SH-SY5Y (cell line): Measurements from ENCODE around the gene PTPRG.

Source experiments
- GATA2 ChIP-seq: IDR thresholded peaks from 2 replicates; pipeline ENCODE4 v1.6.1; 2011; ENCODE audit warnings: mild to moderate bottlenecking, low read depth, low read length
- GATA3 ChIP-seq: IDR thresholded peaks from 2 replicates; pipeline ENCODE4 v1.6.1; 2011; ENCODE audit warnings: low read depth, mild to moderate bottlenecking, low read length, moderate library complexity

PTPRG gene

GRCh38 chr3:62164746-62165145 is 603.4 kb downstream of the PTPRG start:
- TF ChIP-seq GATA3 (no peak), GATA2 (no peak)

GRCh38 chr3:62167566-62168262 is 606.3 kb downstream of the PTPRG start:
- no peak for TF ChIP-seq GATA3
- no peak for TF ChIP-seq GATA2

- TF ChIP-seq GATA2 (no peak), GATA3 (no peak)
These were observed 607.0 kb downstream of the PTPRG start for GRCh38 chr3:62168356-62168755.

- TF ChIP-seq GATA3 (no peak), GATA2 (no peak)
These were observed 608.7 kb downstream of the PTPRG start for GRCh38 chr3:62169906-62170660.

GRCh38 chr3:62171789-62172188 is 610.4 kb downstream of the PTPRG start:
- TF ChIP-seq GATA3, result no peak
- TF ChIP-seq GATA2, result no peak

- TF ChIP-seq GATA3 (no peak), GATA2 (no peak)
These were observed 610.8 kb downstream of the PTPRG start for GRCh38 chr3:62172199-62172598.

- no peak for TF ChIP-seq GATA2
- TF ChIP-seq GATA3, result no peak
These were observed 612.7 kb downstream of the PTPRG start for GRCh38 chr3:62173939-62174515.

GRCh38 chr3:62175161-62175560 is 613.8 kb downstream of the PTPRG start:
- no peak for TF ChIP-seq GATA3
- TF ChIP-seq GATA2, result no peak

- TF ChIP-seq GATA2 (no peak), GATA3 (no peak)
These were observed 616.7 kb downstream of the PTPRG start for GRCh38 chr3:62178032-62178431.

GRCh38 chr3:62178739-62179600 is 617.6 kb downstream of the PTPRG start:
- no peak for TF ChIP-seq GATA2
- TF ChIP-seq GATA3, result no peak

GRCh38 chr3:62180514-62180913 is 619.1 kb downstream of the PTPRG start:
- TF ChIP-seq GATA3 (no peak), GATA2 (no peak)

- TF ChIP-seq GATA3 (no peak), GATA2 (no peak)
These were observed 621.7 kb downstream of the PTPRG start for GRCh38 chr3:62183087-62183486.

GRCh38 chr3:62183969-62184368 is 622.6 kb downstream of the PTPRG start:
- TF ChIP-seq GATA3, result no peak
- TF ChIP-seq GATA2, result no peak

GRCh38 chr3:62184559-62184958 is 623.2 kb downstream of the PTPRG start:
- TF ChIP-seq GATA2, result no peak
- TF ChIP-seq GATA3, result no peak

GRCh38 chr3:62187022-62187431 is 625.7 kb downstream of the PTPRG start:
- no peak for TF ChIP-seq GATA3
- TF ChIP-seq GATA2, result no peak
